ENCODE results near the gene MYO1D.

Gene MYO1D

GRCh38 chr17:32492264-32492589 lies 384.7 kb downstream of the MYO1D start:
- DNase-seq (ENCODE audit: low read depth in 2 of 3, low spot score in 1 of 3), result no peak

GRCh38 chr17:32491371-32492263 lies 385.3 kb downstream of the MYO1D start:
- DNase-seq (ENCODE audit: low read depth in 2 of 3, low spot score in 1 of 3), result no peak

GRCh38 chr17:32490101-32490482 lies 386.8 kb downstream of the MYO1D start:
- no peak for DNase-seq (ENCODE audit: low read depth in 2 of 3, low spot score in 1 of 3)

GRCh38 chr17:32489320-32490100 lies 387.4 kb downstream of the MYO1D start:
- no peak for DNase-seq (ENCODE audit: low read depth in 2 of 3, low spot score in 1 of 3)

GRCh38 chr17:32488604-32489180 lies 388.2 kb downstream of the MYO1D start:
- no peak for DNase-seq (ENCODE audit: low read depth in 2 of 3, low spot score in 1 of 3)

GRCh38 chr17:32488177-32488542 lies 388.8 kb downstream of the MYO1D start:
- DNase-seq (ENCODE audit: low read depth in 2 of 3, low spot score in 1 of 3), result no peak

- DNase-seq (ENCODE audit: low read depth in 2 of 3, low spot score in 1 of 3), result no peak
Measured at GRCh38 chr17:32487473-32488176, 389.3 kb downstream of the MYO1D start.

GRCh38 chr17:32486701-32487472 lies 390.0 kb downstream of the MYO1D start, which contains the start of gene CDK5R1:
Gene CDK5R1, plus strand, starts transcription at chr17:32486993. Its CDS starts 628 bp downstream, at chr17:32487621.
- peak; percentile 49 to 70 (median 57) for DNase-seq (ENCODE audit: low read depth in 2 of 3, low spot score in 1 of 3)

- DNase-seq (ENCODE audit: low read depth in 2 of 3, low spot score in 1 of 3), result peak in 2 of 3 donors; percentile 28 to 64
Measured at GRCh38 chr17:32486111-32486700, 390.7 kb downstream of the MYO1D start.

- no peak for DNase-seq (ENCODE audit: low read depth in 2 of 3, low spot score in 1 of 3)
Measured at GRCh38 chr17:32485261-32486110, 391.4 kb downstream of the MYO1D start.

GRCh38 chr17:32484628-32485027 lies 392.3 kb downstream of the MYO1D start:
- DNase-seq (ENCODE audit: low read depth in 2 of 3, low spot score in 1 of 3), result no peak

GRCh38 chr17:32484041-32484461 lies 392.9 kb downstream of the MYO1D start:
- no peak for DNase-seq (ENCODE audit: low read depth in 2 of 3, low spot score in 1 of 3)

GRCh38 chr17:32483451-32484019 lies 393.4 kb downstream of the MYO1D start:
- no peak for DNase-seq (ENCODE audit: low read depth in 2 of 3, low spot score in 1 of 3)

- no peak for DNase-seq (ENCODE audit: low read depth in 2 of 3, low spot score in 1 of 3)
Measured at GRCh38 chr17:32482568-32483320, 394.2 kb downstream of the MYO1D start.

- DNase-seq (ENCODE audit: low read depth in 2 of 3, low spot score in 1 of 3), result no peak
Measured at GRCh38 chr17:32481193-32481592, 395.7 kb downstream of the MYO1D start.

GRCh38 chr17:32479074-32479617 lies 397.8 kb downstream of the MYO1D start:
- DNase-seq (ENCODE audit: low read depth in 2 of 3, low spot score in 1 of 3), result no peak

GRCh38 chr17:32477220-32477619 lies 399.7 kb downstream of the MYO1D start:
- DNase-seq (ENCODE audit: low read depth in 2 of 3, low spot score in 1 of 3), result no peak

GRCh38 chr17:32475258-32475657 lies 401.7 kb downstream of the MYO1D start:
- no peak for DNase-seq (ENCODE audit: low read depth in 2 of 3, low spot score in 1 of 3)

All from stimulated activated CD4-positive, alpha-beta T cell treated with anti-CD3 and anti-CD28 coated beads, Interleukin-12 subunit alpha, Interleukin-12 subunit beta, amount 100 ng/mL, for 48 hours (primary cell).